Astrocyte of the cerebellum (primary cell): Measurements from ENCODE around the gene PRR35.

Experiments used
- DNase-seq: peaks from one replicate; pipeline ENCODE4 v3.0.0-alpha.2; 2011; ENCODE audit warnings: low read depth
- H3K4me3 ChIP-seq: 2 replicates; pipeline ENCODE4 v1.5.1; 2011; ENCODE audit warnings: mild to moderate bottlenecking, low read depth, low read length, moderate library complexity
- CTCF ChIP-seq: IDR thresholded peaks from 2 replicates; pipeline ENCODE4 v1.5.1; 2012; ENCODE audit warnings: low read length, low read depth, moderate library complexity, mild to moderate bottlenecking; ENCODE audit errors: missing control alignments
- in situ Hi-C: cut with HindIII; loops from 2 replicates; pipeline ENCODE4 v1.10.0; 2017; ENCODE audit warnings: low sequenced_read_pairs

PRR35 gene

GRCh38 chr16:523097-523741 is 37.0 kb upstream of the PRR35 start:
- H3K4me3 ChIP-seq: no peak overlapping the region
- in situ Hi-C loops: no loop called here
- TF ChIP-seq CTCF: no peak
- DNase-seq: no peak

- H3K4me3 ChIP-seq: no peak overlapping the region
- in situ Hi-C loops: no loop called here
- DNase-seq: no peak
- TF ChIP-seq CTCF: no peak
Measured at GRCh38 chr16:524274-525040, 35.7 kb upstream of the PRR35 start.

GRCh38 chr16:525123-525519 is 35.1 kb upstream of the PRR35 start:
- TF ChIP-seq CTCF: no peak
- in situ Hi-C loops: no loop called here
- no peak overlapping the region for H3K4me3 ChIP-seq

GRCh38 chr16:525520-526180 is 34.5 kb upstream of the PRR35 start:
- no peak for TF ChIP-seq CTCF
- peak overlapping the region; percentile 65 for H3K4me3 ChIP-seq
- peak; percentile 54 for DNase-seq
- in situ Hi-C loops: no loop called here

More at GRCh38 chr16:525123-525519, 35.1 kb upstream of the PRR35 start:
- DNase-seq: no peak

GRCh38 chr16:526181-527014 is 33.8 kb upstream of the PRR35 start:
- in situ Hi-C loops: no loop called here
- H3K4me3 ChIP-seq: peak overlapping the region; percentile 65
- no peak for TF ChIP-seq CTCF
- DNase-seq: peak; percentile 12
